T-helper 9 cell (primary cell): ENCODE measurements around the gene UQCC3.
"Not testable (repeated sequence)": the region's sequence is repeated elsewhere in the genome, so short reads cannot be mapped to it uniquely, and the experiment has no call there.

Source experiments
- DNase-seq: peaks from one replicate; pipeline ENCODE4 v3.0.0-alpha.2; 2020

Gene UQCC3

DNA sequence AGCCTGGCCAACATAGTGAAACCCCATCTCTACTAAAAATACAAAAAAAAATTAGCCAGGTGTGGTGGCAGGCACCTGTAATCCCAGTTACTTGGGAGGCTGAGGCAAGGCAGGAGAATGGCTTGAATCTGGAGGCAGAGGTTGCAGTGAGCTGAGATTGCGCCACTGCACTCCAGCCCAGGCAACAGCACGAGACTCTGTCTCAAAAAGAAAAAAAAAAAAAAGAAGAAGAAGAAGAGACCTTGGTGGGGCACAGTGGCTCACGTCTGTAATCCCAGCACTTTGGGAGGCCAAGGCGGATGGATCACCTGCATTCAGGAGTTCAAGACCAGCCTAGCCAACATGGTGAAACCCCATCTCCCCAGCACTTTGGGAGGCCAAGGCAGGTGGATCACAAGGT lies 32.4 kb downstream of the UQCC3 start:
- DNase-seq, result not testable (repeated sequence)

GRCh38 chr11:62705413-62705812 lies 33.9 kb downstream of the UQCC3 start:
- no peak for DNase-seq

DNA sequence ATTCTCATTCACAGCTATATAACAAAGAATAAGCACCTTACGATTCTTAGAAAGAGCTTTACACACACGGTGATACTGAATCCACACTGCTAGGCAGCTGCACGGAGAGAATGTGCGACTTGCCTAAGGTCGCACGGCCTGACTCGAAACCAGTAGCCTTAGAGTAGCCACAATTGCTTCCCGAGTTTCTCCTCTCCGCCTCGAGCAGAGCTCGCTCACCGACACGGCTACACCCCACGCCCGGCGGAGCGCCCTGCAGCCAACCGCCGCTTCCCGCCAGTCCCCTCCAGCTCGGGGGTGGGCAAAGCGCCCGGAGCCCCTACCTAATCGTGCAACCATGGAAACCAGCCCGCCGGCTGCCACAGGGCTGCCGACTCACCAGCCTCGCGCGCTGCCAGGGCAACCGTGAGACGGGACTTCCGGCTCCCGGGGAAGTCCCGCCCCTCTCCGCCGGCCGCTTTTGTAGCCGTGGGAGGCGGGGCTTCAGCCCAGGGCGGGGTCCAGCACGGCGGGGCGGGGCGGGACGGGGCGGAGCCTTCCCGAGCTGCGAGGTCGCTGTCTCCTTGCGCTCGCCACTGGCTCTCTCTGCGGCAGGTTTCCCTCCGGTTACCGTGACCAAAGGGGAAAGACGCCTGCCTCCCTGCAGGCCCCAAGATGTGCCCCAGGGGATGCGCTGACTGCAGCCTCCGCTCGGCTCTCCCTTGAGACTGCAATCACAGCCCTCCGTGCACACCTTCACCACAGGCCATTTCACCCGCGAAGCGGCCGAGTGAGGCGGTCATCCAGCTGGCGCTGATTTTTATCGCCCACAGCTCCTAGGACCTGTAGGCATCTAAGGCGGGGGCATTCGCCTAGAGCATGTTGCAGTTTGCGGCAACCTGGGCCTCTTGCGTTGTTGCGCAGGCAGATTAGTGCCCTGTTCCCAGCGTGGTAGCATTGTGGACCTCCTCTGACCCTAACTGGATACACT lies 34.7 kb downstream of the UQCC3 start:
- peak; percentile 96 for DNase-seq

GRCh38 chr11:62706850-62707247 lies 35.4 kb downstream of the UQCC3 start:
- no peak for DNase-seq

DNA sequence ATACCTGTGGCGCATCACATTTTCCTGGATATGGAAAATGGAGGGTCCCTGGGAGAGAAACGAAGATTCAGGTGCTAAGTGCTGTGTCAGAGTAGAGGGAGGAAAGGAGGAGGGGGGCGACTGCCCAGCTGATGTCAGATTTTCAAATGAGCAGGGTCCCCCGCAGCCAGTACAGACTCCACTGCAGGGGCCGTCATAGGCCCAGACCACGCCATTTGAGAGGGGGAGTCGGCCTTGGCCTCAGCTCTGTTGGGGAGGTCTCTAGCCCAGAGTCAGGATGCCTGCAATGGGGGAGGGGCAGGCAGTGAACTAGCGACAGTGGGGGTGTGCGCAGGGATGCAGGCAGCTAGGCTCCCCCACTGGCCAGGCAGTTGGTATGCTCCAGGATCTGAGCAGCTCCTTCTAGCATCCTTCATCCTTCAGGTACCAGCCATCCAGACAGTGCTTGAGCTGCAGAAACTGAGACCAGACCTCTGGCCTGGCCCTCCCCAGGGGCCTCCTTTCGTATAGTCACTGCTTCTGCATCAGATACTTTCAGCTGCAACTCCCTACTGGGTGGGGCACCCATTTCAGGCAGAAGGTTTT lies 35.9 kb downstream of the UQCC3 start, which contains the start of the genes BSCL2 and GNG3:
Gene BSCL2, minus strand, starts transcription at position 148 of the 585 bp plus-strand sequence. CDS start 229 bp downstream, outside the sequence.
Gene GNG3, plus strand, starts transcription at position 400 of the 585 bp plus-strand sequence. CDS start 620 bp downstream, outside the sequence.
- DNase-seq, result no peak

DNA sequence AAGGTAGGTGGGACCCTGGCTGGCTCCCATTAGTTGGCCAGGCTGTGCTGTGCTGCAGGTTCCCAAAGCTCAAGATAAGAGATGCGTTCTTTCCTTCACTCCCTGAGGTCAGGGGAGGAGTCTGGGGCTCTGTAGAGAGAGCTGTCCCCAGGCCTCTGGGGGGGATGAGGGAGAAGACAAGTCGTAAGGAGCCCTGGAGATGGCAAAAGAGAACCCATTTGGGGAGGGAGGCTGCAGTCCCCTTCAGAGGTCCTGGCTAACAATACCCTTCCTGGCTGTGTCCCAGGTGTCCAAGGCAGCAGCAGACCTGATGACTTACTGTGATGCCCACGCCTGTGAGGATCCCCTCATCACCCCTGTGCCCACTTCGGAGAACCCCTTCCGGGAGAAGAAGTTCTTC lies 36.9 kb downstream of the UQCC3 start:
- DNase-seq, result no peak

- DNase-seq, result peak; percentile 42
These were observed 37.3 kb downstream of the UQCC3 start for GRCh38 chr11:62708793-62709192.

DNA sequence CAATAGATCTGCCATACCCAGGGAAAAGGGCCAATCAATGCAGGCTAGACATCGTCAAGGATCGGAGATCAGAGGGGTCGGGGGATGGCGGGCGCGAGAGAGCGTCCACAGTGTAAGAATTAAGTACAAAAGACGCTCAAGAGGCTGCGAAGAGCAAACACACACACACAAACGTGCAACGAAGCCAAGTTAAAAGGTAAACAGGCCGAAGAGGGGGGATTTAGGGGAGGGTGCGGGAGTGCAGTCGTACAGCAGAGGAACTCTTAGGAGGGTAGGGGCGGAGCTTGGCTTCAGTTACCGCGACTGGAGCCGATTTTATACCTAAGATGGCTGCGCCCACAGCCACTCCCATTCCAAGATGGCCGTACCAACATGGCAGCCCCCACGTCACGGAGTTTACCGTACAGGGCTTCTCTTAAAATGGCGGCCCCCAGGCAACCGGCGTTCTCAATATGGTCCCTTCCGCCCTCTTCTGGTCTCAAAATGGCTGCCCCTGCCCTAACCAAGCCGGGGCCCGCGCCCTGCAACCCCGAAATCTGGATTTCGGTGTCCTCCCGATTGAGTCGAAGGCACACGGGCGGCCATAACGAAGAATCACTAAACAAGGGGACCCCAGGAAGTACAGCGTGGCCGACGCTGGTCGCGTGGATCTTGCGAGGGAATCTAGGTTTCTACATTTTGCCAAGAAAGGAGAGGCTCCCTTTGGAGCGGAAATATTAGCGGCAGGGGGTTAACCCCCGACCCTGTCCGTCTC lies 38.0 kb downstream of the UQCC3 start:
- DNase-seq, result peak; percentile 91

- DNase-seq, result peak; percentile 9
These were observed 38.5 kb downstream of the UQCC3 start for GRCh38 chr11:62710001-62710345.

DNA sequence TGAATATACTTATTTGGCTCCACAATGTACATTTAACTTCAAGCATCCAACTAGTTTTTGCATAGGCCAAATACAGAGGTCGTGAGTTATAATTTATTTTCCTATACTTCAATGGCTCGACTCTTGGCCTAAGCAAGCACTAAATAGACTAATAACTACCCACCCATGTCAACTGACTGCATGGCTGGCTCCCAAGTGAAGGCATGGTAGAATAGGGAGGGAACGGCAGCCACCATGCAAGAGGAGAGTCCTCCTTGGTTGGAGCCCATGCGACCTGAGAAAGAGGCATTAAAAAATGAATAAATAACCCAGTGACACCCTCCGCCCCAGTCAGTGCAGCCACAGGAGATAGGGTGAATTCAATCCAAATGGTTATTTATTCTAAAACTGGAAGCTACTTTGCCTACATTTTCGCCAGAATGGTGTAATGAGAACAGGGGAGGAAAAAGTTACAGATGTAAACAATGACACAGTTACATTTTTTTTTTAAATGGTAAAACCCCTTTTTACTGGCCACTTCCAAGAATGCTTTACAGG lies 40.9 kb downstream of the UQCC3 start:
- no peak for DNase-seq

DNA sequence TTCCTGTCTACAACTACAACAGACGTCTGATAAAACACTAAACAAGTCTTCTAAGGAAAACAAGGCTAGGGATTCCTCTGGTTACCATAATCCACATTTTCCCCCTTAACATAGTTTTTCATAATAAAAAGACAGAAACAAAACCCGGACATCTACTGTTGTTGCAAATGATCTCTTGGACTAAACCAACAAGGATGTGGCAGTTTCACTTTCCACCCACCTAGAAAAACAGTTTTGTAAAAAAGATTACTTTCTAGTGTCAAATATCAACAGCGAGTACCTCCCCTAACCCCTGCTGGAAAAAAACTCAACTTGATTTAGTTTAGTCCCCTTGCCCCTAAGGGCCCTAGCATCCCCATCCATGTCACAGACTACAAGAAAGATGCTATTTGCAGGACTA lies 41.4 kb downstream of the UQCC3 start:
- no peak for DNase-seq

DNA sequence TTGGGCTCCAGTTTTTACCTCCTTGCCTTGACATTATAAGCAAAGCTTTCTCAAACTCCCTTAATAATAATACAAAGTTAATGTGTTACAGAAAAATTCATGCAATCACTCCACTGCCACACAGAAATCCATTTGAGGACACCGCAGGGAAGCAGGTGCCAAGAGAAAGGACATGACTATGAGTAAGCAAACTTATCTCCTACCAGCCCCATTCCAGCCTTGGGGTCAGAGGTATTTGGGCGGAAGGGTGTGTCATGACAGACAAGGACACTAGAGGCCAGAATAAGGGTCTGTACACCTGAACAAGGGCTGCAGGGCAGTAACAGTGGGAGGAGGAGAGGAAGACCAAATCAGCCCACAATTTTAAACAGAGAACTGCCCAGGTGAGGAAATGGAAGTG lies 41.9 kb downstream of the UQCC3 start:
- DNase-seq, result no peak

DNA sequence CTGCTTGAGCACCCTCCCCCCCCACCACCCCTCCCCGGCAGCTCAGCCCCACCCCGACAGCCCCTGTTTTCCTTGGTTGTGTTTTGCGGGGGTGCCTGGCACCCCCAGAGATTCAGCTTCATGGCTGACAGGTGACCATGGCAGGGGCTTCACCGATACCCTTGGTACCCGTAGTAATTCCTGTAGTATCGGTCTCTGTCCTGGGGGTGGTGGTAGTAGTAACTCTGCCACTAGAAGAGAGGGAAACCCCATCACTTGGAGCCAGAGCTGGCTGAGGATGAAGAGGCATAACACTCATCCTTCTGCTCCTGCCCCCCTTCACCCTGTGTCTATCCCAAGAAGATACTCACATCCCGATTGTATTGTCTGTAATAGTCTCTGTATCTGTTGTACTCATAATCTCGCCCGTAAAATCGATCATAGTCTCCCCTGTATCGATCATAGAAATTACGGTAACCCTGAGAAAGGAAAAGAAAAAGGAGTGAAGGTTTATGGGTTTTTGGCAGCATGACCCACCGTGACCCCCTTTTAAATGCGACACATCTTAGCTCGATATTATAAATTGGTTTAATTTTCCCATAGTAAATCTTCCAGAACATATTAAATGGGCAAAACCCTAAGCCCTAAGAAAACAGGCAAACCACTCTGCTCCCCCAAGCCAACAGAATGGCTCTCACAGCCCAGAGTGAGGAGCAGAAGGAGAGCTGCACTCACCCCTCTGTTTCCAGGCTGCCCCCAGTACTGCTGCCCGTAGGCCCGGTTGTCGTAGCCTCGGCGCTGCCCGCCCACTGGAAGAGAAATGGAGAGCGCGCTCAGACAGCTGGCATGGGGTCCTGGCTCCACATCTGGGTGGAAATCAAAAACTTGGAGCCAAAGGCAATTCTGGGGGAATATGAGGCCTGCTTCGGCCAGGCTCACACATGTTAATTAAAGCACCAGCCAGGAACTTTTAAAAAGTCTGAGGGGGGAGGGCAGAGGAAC lies 44.0 kb downstream of the UQCC3 start:
- no peak for DNase-seq

DNA sequence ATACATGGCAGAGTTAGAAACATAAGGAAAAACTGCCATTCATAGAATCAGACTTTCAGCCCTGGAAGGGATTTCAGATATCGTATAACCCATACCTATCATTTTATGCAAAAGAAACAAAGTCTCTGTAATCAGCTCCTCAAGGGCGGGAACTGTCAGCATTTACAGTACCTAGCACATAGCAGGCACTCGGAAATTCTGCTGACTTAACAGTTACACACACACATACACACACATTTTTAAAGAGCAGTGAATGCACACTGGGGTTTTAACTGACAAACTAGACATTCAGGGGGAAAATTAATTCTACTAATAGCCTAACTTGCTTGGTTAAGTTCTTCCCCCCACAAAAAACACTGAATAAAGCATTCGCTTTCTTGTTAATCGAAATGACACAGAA lies 44.7 kb downstream of the UQCC3 start:
- no peak for DNase-seq

DNA sequence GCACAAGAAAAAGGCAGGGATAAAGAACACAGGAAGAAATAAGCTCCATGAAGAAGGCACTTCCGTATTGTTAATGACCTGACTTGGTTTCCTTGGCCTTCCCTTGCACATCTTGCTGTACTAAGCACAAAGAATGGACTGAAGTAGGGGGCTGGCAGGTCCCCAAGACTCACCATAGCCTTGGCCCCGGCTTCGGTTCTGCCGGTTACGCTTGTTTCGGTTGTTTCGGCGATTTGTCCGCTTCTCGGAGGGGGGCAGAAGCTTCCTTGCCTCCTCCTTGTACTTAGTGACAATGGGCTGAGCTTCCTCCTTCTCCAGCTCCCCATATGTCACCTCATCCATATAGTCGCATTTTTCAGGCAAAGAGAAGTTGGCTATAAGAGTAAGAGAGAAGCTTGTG lies 45.3 kb downstream of the UQCC3 start:
- no peak for DNase-seq

DNA sequence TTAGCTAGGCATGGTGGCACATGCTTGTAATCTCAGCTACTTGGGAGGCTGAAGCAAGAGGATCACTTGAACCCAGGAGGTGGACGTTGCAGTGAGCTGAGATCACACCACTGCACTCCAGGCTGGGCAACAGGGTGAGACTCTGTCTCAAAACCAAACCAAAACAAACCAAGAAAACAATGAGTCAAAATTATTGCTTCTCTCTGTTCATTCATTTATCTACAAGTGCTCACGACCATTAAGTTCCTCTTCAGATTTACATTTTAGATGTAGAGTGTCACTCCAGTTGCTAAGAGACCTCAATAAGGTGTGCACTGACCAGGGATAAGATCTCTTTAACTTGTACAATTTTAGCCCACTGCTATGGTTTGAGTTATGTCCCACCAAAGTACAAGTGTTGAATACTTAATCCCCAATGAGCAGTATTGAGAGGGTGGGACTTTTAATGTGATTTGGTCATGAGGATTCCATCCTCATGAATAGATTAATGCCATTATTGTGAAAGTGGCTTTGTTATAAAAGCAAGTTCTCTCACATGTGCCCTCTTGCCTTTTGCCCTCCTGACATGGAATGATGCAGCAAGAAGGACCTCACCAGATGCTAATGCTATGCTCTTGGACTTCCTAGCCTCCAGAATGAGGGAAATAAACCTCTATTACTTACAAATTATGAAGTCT lies 48.0 kb downstream of the UQCC3 start:
- DNase-seq, result no peak

- no peak for DNase-seq
These were observed 50.5 kb downstream of the UQCC3 start for GRCh38 chr11:62721994-62722393.
